Measurements from ENCODE around the gene RBBP4.
A peak's percentile ranks its signal among the peaks of the same experiment; 100 is the strongest.
"Not testable (repeated sequence)": the region's sequence is repeated elsewhere in the genome, so short reads cannot be mapped to it uniquely, and the experiment has no call there.

Gene RBBP4

GRCh38 chr1:32650752-32651460 lies at the start of gene RBBP4:
TSS of gene RBBP4 (plus strand) at chr1:32651208. CDS start at chr1:32651307, 99 bp downstream.
- DNase-seq: peak; percentile 84

DNA sequence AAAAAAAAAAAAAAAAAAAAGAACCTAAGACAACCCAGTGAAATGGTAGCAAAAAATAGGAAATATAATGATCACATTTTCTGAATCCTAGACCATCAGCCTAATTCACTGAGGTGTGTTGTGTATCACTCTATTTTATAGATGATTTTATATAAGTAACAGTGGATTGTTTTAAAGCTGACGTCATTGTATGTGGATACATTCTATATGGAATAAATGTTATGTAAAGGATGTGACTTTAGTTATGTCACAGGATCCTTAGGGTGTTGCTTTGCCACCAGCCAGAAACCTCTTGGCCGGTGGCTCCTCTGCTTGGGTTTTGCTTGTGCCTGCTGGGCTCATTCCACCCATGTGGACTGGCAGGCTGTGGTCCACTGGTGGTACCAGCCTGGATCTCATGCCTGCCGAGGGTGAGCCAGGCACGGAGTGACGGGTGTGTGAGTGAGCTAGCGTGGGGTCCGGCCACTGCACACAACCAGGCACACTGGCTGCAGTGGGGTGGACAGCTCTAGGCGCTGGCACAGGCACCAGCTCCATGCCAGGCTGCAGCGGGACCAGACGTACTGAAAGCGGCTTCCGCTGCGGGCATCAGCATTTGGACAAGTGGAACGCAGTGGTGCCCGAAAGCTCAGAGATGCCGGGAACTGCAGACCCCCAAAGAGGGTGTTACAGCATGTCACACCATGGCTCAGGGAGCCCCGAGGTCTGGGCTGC lies 45.1 kb upstream of the RBBP4 start:
- no peak for DNase-seq

DNA sequence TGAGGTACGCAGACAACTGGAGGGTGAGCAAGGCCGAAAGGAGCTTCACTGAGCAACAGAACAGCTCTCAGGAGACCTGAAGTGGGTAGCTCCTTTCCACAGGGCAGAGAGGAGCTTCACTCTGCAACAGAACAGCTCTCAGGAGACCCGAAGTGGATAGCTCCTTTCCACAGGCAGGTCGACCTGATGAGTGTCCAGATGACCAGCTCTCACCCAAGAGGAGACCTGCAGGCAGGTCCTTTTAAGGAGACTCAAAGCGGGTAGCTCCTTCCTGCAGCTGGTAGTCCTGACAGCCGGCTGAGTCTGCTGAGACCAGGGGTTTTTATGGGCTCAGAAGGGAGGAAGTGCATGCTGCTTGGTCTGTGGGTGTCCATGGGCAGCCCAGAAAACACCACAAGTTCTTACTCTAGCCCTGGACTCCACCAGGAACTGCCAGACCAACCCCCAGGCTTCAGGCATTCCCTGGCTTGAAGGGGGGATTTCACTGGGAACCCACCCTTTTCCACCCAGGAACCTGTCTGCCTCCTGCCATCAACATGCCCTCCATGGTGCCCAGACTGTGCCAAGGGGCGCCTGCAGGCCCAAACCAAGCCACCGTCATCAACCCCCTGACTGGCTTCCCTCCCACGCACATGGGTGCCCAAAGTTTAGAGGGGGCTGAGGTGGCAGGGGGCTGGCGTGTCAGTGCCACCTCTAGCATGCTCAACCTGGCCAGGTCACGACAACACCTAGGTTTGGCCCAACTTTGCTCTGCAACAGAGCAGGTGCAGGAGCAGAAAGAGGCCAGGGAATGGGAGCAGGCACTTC lies 44.2 kb upstream of the RBBP4 start:
- no peak for DNase-seq

- no peak for DNase-seq
Observed at GRCh38 chr1:32609180-32609579, 41.8 kb upstream of the RBBP4 start.

GRCh38 chr1:32611859-32612188 lies 39.2 kb upstream of the RBBP4 start:
- no peak for DNase-seq

GRCh38 chr1:32612189-32612881 lies 38.7 kb upstream of the RBBP4 start:
- peak; percentile 53 for DNase-seq

GRCh38 chr1:32613472-32613871 lies 37.5 kb upstream of the RBBP4 start:
- no peak for DNase-seq

DNA sequence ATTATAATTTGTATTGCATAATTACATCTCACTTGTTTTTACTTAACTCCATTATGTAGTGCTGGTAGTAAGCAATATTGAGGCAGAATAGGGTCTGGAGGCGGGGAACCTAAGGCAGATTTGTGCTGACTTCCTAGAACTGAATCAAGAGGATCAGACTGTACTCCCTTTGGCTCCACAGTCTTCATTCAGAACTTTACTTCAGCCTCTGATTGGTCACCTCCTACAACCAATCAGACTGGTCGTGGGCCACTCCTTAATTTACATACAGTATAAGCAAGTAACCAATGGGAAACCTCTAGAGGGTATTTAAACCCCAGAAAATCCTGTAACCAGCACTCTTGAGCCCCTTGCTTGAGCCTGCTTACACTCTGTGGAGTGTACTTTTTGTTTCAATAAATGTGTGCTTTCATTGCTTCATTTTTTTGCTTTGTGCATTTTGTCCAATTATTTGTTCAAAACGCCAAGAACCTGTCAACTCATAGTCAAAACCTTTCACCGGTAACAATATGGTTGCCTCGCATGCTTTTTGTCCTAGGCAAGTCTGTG lies 32.3 kb upstream of the RBBP4 start:
- DNase-seq: no peak

- no peak for DNase-seq
Observed at GRCh38 chr1:32619701-32620485, 31.1 kb upstream of the RBBP4 start.

DNA sequence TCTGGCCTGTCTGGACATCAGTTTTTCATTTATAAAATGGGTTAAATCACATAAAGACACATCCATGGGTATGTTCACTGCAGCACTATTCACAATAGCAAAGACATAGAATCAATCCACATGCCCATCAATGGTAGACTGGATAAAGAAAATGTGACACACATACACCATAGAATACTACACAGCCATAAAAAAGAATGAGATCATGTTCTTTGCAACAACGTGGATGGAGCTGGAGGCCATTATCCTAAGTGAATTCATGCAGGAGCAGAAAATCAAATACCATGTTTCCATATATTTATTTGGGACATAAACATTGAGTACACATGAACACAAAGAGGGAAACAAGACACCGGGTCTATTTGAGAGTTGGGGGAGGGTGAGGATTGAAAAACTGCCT lies 28.8 kb upstream of the RBBP4 start:
- no peak for DNase-seq

DNA sequence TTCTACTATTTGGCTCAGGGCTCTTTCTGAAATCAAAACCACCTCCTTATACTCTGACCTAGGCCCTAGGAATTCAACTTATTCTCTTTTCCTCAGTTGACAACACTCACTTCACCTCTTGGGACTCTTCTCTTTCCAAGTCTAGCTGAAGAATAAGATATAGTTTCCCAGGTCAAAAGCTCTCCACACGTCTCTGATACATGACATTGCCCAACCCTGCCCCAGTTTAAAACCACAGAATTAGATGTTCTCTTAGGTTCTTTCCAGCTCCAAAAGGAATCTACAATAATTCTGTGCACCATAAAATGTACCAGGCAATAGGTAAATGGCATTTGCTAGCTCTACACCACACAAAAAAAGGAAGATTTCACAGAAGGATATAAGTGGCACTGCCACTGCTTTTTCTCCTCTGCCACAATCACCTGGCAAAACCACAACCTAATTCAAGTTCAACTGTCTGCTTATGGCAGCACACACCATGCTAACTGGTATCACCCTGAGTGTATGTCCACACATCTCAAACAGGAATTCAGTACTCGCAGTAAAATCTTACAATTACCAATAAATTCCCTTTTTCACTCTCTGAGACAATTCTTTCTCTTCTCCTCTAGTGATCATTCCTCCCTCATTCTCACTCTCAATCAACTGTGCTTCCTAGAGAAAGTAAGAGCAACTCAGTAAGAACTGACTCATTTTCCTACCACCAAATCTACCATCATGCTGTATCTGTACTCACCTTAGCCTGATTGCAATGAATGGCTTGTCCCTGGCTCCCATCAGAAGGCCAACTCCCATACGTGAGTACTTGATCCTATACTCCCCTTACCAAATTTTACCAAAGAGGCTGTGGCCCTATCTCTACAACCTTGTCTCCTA lies 28.0 kb upstream of the RBBP4 start:
- no peak for DNase-seq

- DNase-seq: no peak
Observed at GRCh38 chr1:32623775-32624174, 27.2 kb upstream of the RBBP4 start.

GRCh38 chr1:32626176-32626575 lies 24.8 kb upstream of the RBBP4 start:
- peak; percentile 28 for DNase-seq

DNA sequence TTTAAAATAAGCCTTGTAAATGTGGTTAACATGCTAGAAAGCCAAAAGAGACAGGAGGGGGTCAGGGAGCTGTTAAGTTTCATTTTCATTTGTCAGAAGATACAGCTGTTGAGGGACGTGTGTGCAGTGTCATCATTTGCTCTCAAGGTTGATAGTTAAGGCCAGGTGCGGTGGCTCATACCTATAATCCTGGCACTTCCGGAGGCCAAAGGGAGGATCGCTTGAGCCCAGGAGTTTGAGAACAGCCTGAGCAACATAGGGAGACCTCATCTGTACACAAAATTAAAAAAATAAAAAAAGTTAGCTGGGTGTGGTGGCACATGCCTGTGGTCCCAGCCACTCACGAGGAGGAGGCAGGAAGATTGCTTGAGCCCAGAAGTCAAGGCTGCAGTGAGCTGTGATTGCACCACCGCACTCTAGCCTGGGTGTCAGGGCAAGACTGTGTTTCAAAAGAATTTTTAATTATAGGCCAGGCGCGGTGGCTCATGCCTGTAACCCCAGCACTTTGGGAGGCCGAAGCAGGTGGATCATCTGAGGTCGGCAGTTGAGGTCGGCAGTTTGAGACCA lies 23.3 kb upstream of the RBBP4 start:
- DNase-seq: peak; percentile 24

DNA sequence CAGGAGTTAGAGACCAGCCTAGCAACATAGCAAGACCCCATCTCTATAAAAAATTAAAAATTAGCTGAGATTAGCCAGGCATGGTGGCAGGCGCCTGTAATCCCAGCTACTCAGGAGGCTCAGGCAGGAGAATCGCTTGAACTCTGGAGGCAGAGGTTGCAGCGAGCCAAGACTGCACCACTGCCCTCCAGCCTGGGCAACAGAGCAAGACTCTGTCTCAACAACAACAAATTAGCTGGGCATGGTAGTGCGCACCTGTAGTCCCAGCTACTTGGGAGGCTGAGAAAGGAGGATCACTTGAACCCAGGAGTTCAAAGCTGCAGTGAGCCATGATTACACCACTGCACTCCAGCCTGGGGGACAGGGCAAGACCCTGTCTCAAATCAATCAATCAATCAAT lies 20.8 kb upstream of the RBBP4 start:
- not testable (repeated sequence) for DNase-seq

- no peak for DNase-seq
Observed at GRCh38 chr1:32632829-32633228, 18.2 kb upstream of the RBBP4 start.

- no peak for DNase-seq
Observed at GRCh38 chr1:32635508-32636277, 15.3 kb upstream of the RBBP4 start.

GRCh38 chr1:32636914-32637645 lies 13.9 kb upstream of the RBBP4 start:
- no peak for DNase-seq

DNA sequence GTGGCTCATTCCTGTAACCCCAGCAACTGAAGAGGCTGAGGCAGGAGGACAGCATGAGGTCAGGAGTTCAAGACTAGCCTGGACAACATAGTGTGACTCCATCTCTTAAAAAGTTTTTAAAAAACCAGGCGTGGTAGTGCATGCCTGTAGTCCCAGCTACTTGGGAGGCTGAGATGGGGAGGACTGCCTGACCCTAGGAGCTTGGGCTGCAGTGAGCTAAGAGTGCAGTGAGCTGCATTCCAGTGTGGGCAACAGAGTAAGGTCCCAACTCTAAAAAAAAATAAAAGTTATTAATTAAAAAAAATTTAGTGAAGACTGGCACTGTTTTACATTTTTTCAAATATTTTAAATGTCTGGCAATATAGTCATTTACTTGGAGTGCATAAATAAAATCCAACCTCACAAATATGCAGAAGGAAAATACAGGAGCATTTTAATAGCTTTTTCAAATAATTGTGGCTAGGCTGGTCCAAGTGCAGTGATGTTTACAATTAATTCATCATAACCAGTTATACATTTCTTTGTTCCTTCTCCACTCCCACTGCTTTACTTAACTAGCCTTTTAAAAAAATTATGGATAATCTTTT lies 11.4 kb upstream of the RBBP4 start:
- DNase-seq: no peak
